Ishikawa (cell line): Measurements from ENCODE around the gene UPK3A.

Experiments used
- CEBPB ChIP-seq: IDR thresholded peaks from 2 replicates; pipeline ENCODE4 v1.6.1; 2012
- CREB1 ChIP-seq: IDR thresholded peaks from 2 replicates; pipeline ENCODE4 v1.6.1; 2012; ENCODE audit warnings: low read depth
- EGR1 ChIP-seq: IDR thresholded peaks from 2 replicates; pipeline ENCODE4 v1.6.1; 2012
- EP300 ChIP-seq: IDR thresholded peaks from 2 replicates; pipeline ENCODE4 v1.6.1; 2012; ENCODE audit warnings: borderline replicate concordance
- FOXM1 ChIP-seq: IDR thresholded peaks from 2 replicates; pipeline ENCODE4 v1.6.1; 2012; ENCODE audit warnings: low read depth, borderline replicate concordance
- NFIC ChIP-seq: IDR thresholded peaks from 2 replicates; pipeline ENCODE4 v1.6.1; 2012
- RAD21 ChIP-seq: IDR thresholded peaks from 2 replicates; pipeline ENCODE4 v1.6.1; 2012; ENCODE audit warnings: low read depth
- TAF1 ChIP-seq: IDR thresholded peaks from 2 replicates; pipeline ENCODE4 v1.6.1; 2012; ENCODE audit warnings: low read depth, mild to moderate bottlenecking
- TCF12 ChIP-seq: IDR thresholded peaks from 2 replicates; pipeline ENCODE4 v1.6.1; 2012; ENCODE audit warnings: low read depth
- TEAD4 ChIP-seq: IDR thresholded peaks from 2 replicates; pipeline ENCODE4 v1.6.1; 2012
- YY1 ChIP-seq: IDR thresholded peaks from 2 replicates; pipeline ENCODE4 v1.6.1; 2012; ENCODE audit warnings: low read depth
- ZBTB7A ChIP-seq: IDR thresholded peaks from 2 replicates; pipeline ENCODE4 v1.6.1; 2012; ENCODE audit warnings: low read depth
- TF ChIP-seq, protein P1 (sequence below): IDR thresholded peaks from 2 replicates; pipeline ENCODE4 v1.6.1; 2012
- TF ChIP-seq, protein P2 (sequence below): IDR thresholded peaks from 2 replicates; pipeline ENCODE4 v1.6.1; 2012
- TF ChIP-seq, protein P3 (sequence below): IDR thresholded peaks from 2 replicates; pipeline ENCODE4 v1.6.1; 2012; ENCODE audit warnings: low read depth, mild to moderate bottlenecking

UPK3A gene

DNA sequence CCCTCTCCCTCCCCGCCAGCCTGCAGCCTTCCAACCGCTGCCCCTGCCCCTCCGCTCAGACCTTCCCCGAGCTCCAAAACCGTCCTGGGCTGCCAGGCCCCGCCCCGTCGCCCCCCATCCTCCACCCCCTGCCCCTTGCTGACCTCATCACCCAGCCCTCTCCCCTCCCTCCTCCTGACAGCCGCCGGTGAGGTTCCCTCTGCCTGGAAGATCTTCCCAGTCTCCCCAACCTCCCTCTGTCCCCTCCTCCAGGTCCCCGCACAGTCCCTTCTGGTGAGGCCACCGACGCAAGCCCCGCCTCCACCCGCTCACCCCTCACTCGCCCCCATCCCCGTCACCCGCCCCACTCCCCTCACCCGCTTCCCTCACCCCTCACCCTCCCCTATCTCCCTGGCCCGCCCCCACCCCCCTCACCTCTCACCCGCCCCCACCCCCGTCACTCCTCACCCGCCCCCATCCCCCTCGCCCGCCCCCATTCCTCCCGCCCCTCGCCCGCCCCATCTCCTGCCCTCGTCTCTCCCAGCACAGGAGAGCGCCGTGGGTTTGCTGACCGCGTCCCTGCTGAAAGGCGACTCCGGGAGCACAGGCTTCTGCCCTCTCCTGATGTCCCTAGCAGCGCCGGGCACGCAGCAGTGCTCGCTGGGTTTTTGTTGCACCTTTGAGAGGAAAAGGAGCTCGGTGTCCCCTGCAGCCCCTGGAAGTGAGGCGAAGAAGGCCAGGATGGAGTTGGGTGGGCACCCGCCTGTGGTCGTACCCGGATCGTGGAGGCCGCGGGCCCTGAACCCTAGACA lies 16.4 kb upstream of the UPK3A start:
- TF ChIP-seq RAD21: no peak
- TF ChIP-seq, protein P1, sequence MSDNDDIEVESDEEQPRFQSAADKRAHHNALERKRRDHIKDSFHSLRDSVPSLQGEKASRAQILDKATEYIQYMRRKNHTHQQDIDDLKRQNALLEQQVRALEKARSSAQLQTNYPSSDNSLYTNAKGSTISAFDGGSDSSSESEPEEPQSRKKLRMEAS: peak; percentile 31; the same call in 1 of the 2 replicates

GRCh38 chr22:45268958-45269844 lies 15.5 kb upstream of the UPK3A start:
- TF ChIP-seq EP300: no peak
- TF ChIP-seq, protein P1: peak; percentile 46; the same call in 1 of the 2 replicates
- no peak for TF ChIP-seq TEAD4
- peak; percentile 87; the same call in 1 of the 2 replicates for TF ChIP-seq ZBTB7A
- no peak for TF ChIP-seq TAF1
- no peak for TF ChIP-seq CEBPB
- TF ChIP-seq YY1: no peak
- TF ChIP-seq RAD21: peak; percentile 83
- TF ChIP-seq EGR1: peak; percentile 57; the same call in 1 of the 2 replicates
- TF ChIP-seq, protein P2, sequence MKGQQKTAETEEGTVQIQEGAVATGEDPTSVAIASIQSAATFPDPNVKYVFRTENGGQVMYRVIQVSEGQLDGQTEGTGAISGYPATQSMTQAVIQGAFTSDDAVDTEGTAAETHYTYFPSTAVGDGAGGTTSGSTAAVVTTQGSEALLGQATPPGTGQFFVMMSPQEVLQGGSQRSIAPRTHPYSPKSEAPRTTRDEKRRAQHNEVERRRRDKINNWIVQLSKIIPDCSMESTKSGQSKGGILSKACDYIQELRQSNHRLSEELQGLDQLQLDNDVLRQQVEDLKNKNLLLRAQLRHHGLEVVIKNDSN: no peak
- TF ChIP-seq, protein P3, sequence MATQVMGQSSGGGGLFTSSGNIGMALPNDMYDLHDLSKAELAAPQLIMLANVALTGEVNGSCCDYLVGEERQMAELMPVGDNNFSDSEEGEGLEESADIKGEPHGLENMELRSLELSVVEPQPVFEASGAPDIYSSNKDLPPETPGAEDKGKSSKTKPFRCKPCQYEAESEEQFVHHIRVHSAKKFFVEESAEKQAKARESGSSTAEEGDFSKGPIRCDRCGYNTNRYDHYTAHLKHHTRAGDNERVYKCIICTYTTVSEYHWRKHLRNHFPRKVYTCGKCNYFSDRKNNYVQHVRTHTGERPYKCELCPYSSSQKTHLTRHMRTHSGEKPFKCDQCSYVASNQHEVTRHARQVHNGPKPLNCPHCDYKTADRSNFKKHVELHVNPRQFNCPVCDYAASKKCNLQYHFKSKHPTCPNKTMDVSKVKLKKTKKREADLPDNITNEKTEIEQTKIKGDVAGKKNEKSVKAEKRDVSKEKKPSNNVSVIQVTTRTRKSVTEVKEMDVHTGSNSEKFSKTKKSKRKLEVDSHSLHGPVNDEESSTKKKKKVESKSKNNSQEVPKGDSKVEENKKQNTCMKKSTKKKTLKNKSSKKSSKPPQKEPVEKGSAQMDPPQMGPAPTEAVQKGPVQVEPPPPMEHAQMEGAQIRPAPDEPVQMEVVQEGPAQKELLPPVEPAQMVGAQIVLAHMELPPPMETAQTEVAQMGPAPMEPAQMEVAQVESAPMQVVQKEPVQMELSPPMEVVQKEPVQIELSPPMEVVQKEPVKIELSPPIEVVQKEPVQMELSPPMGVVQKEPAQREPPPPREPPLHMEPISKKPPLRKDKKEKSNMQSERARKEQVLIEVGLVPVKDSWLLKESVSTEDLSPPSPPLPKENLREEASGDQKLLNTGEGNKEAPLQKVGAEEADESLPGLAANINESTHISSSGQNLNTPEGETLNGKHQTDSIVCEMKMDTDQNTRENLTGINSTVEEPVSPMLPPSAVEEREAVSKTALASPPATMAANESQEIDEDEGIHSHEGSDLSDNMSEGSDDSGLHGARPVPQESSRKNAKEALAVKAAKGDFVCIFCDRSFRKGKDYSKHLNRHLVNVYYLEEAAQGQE: no peak
- TF ChIP-seq CREB1: no peak
- no peak for TF ChIP-seq TCF12
- no peak for TF ChIP-seq FOXM1
- TF ChIP-seq NFIC: no peak

GRCh38 chr22:45270095-45271020 lies 14.4 kb upstream of the UPK3A start:
- no peak for TF ChIP-seq FOXM1
- no peak for TF ChIP-seq CREB1
- TF ChIP-seq CEBPB: no peak
- no peak for TF ChIP-seq EGR1
- TF ChIP-seq ZBTB7A: no peak
- TF ChIP-seq, protein P1: no peak

- no peak for TF ChIP-seq NFIC
- no peak for TF ChIP-seq YY1
- no peak for TF ChIP-seq EP300
- TF ChIP-seq RAD21: no peak
- no peak for TF ChIP-seq FOXM1
- TF ChIP-seq, protein P1: no peak
- no peak for TF ChIP-seq TAF1
- no peak for TF ChIP-seq TCF12
- TF ChIP-seq, protein P2: no peak
- no peak for TF ChIP-seq CEBPB
- TF ChIP-seq EGR1: no peak
- no peak for TF ChIP-seq TEAD4
- no peak for TF ChIP-seq ZBTB7A
- TF ChIP-seq CREB1: no peak
- TF ChIP-seq, protein P3: no peak
Observed at GRCh38 chr22:45271667-45272201, 13.0 kb upstream of the UPK3A start.
